HG03520 (cell line): ENCODE results near the gene DAPK2.
"Not testable (repeated sequence)": the region's sequence is repeated elsewhere in the genome, so short reads cannot be mapped to it uniquely, and the experiment has no call there.

Experiments used
- ATAC-seq: cut with Tn5 transposase; IDR thresholded peaks from one replicate; pipeline ENCODE4 v1.9.1; 2021; ENCODE audit warnings: mild to moderate bottlenecking, moderate library complexity; ENCODE audit not compliant: unreplicated experiment

DAPK2 gene

DNA sequence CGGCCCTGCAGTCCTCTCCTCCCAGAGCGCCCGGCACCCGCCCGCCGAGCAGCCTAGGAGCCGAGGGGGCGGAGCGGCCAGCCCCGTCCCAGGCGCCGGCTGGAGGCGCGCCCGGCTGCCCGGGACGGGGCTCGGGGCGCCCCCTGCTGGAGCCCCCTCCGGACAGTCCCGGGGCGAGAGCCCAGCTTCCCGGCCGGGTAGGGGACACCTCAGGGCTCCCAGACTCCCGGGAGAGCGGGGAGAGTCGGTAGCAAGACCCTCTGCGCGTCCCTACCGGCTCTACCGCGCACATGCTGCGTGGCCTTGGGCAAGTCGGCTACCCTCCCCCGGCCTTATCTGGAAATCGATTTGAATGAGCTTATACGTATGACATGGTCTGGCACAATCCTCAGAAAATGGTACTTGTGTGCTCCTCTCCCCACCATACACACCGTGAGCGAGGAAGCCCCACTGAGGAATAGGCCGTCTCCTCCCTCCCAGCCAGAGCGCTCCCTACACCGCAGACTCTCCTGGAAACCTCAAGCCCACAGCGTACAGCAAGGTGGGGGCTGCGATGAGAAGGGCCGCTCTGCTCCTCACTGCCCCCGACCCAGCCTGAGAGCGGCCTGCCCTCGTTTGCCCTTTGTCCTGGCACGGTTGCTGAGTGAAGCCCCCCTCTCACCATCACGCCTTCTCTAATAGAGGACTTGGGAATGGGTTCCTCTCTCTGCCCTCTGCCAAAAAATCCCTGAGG, at the start of gene DAPK2:
DAPK2 (minus strand) TSS at position 65 of the 733 bp plus-strand sequence. CDS start 6,224 bp downstream, outside the sequence.
- ATAC-seq = no peak

DNA sequence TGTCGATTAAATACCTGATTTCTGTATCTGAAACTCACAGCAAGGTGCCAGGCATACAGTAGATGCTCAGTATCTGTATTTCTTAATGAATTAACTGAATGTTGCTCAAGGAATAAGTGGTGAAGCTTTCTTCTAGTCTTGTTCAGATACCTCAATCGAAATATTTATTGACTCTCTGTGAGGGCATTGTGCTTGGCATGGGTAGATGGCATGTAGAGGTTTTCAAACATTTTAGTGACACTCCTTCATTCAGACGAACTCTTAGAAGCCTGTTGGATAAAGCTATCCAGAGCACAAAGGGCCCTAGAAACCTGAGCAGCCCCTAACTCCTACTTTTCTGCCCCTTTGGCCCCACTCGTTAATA, 49.1 kb upstream of the DAPK2 start:
- no peak for ATAC-seq

DNA sequence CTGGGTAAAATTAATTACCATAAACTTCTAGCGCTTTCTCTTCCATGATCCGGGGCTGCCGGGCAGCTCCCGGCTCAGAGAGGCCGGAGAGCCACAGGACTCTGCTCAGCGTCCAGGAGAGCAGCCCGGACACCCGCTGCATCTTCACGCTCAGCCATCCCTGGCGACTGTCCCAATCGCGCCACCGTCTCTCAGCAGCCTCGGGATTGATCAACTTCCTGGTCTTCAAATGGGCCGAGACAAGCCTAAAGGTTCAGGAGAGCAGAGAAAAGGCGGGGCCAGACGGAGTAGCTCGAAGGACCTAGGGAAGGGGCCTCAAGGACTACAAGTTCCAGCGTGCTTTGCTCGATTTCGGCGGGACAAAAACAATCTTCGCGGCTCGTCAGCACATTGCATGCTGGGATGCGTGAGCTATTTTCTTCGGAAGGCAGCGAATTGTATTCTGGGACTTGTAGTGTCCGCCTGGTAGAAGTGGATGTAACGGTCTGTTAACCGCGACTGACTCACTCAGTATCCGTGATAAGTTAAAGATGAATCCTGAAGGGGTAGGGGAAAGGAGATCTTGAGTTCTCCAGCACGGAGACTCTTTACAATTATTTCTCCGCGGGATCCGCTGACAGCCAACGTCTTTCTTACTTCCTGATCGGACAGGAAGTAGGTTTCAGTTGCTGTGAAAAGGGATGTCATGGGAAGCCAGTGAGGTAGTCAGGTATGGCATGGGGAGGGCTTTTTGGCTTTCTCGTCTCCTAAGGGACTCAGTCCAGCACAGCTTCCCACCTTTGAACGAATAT, 47.5 kb upstream of the DAPK2 start, which contains the start of gene CIAO2A:
CIAO2A (minus strand) TSS at position 212 of the 791 bp plus-strand sequence; CDS start at position 142, 70 bp downstream.
- peak; percentile 63 for ATAC-seq

DNA sequence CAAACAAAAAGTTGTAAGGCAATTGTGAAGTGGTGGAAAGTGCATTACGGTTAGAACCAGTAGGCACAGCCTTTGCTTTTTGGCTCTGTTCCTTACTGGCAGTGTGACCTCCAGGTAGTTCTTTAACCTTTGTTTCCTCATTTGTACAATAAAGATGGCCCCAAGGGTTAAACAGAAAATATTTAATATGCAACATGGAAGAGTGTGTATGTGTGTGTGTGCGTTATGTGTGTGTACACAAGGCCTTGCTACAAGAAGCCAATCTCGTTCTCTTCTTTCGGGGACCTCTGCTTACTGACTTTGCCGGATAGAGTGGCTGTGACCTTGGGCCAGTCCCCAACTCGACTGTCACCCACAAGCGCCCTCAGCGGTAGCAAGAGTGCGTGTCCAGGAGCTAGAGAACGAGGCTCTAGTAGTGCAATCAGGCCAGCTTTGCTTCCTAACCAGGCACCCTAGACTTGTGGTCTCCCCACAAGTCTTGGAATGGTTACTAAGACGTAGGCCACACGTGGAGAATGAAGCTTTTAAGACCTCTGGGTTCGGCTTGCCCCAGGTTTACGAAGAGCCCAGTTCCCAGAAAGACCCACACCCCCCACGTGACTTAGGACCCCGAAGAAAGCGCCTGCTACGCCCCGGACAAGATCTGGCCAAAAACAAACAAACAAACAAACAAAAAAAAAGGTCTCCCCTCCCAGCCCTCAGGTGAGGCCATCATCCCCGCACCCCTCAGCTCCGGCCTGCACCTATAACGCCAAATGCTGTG, 46.8 kb upstream of the DAPK2 start:
- peak; percentile 22 for ATAC-seq

DNA sequence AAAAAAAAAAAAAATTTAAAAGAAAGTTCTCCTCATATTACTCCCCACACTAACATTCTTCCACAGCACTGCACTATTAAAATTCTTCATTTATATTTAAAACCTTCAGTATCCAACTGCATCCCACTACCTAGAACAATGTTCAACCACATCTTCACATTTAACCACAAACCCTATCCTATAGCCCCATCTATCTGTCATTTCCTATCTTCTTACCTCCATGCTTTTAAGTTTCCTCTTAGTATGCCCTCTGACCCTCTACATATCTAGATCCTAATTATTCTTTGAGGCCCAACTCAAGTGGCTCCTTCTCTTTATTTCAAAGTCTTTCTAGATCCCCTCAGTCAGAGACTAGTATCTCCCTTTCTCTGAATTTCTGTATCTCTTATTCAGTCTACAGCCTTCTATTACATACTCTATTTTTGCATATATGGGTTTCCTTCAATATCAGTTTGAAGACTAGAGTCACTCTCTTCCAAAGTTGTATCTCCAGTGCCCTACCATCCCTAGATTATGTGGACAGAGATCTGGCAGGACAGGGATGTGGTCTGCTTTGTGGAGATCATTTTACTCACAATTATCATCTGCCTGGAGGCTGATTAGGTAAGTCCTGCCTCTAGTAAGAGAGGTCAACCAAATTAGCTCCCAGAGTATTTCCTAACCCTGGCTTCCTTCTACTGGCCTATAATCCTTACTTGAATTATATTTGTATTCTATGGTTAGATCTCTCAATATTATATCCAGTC, 46.0 kb upstream of the DAPK2 start:
- no peak for ATAC-seq

DNA sequence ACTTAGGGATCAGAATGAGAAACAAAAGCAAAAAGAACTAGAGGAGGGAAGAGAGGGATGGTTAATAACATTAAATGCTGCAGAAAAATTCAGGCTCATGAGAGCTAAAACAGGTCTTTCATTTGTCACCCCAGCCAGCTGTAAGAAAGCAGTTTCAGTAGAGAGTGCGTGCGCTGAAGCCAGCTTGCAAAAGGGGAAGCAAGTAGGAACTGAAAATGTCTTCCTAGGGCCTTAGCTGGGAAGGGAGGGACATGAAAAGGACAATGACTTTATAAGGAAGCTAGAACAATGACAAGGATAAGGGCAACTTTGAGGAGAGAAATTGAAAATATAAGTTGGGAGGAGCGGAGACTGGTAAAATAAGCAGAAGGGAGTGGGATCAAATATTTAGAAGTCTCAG, 44.2 kb upstream of the DAPK2 start:
- ATAC-seq = no peak

DNA sequence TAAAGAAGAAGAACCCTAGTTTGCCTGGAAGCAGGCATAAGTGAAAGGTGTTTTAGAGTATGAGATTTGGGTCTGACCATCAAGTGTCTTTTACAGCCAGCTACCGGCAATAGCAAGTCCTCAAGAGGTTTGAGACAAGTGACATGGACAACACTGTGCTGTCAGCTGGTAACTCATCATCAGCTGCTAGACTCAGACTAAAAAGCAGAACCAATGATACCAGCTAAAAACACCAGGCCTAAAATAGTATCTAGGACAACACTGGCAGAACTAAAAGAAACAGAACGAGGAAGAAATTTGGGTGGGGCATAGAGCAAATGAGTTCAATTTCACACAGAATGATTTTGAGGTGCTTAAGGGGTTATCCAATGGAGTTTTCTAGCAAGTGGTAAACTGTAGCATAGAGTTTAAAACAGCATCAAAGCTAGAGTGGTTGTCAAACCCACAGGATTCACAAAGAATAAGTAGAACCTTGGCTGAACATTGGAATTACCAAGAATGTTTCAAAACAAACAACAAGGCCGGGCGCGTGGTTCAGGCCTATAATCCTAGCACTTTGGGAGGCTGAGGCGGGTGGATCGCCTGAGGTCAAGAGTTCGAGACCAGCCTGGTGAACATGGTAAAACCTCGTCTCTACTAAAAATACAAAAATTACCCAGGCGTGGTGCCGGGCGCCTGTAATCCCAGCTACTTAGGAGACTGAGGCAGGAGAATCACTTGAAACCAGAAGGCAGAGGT, 43.4 kb upstream of the DAPK2 start:
- ATAC-seq = no peak

DNA sequence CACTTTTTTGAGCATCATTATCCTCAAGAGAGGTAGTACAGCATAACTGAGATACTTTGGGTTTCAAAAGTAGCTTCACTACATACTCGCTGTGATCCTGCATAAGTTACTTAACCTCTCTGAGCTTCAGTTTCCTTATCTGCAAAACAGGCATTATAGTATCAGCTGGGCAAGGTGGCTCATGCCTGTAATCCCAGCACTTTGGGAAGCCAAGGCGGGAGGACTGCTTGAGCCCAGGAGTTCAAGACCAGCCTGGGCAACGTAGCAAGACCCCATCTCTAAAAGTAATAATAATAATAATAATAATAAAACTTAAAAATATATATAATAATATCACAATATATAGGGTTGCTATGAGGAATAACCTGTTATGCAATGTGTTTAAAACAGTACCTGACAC, 36.5 kb upstream of the DAPK2 start:
- no peak for ATAC-seq

DNA sequence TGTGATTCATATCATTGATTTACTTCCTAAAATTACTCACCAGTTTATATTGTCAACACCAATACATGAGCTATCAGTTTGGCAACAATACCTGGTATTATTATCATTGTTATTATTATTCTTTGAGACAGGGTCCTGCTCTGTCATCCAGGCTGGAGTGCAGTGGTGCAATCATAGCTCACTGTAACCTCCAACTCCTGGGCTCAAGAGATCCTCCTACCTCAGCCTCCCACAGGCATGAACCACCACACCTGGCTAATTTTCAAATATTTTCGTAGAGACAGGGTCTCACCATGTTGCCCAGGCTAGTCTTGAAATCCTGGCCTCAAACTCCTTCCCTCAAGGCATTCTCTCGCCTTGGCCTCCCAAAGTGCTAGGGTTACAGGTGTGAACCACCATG, 27.2 kb upstream of the DAPK2 start:
- not testable (repeated sequence) for ATAC-seq

DNA sequence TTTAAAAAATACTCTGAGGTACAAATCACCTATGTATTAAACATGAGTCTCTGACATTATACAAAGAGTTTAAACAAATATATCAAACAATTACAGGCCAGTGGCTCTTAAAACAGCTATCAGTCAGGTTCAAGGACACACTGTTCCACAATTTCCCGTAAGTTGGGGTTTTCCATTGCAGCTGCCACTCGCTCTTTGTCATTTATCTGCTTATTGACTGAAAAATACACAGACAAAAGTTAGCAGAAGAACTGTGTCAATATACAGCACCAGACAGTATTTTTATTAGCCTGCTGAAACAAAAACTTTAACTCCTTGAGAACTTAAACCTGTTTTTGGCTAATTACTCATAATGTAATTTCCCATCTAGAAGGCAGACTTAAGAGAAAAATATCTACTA, 26.5 kb upstream of the DAPK2 start:
- ATAC-seq = no peak

DNA sequence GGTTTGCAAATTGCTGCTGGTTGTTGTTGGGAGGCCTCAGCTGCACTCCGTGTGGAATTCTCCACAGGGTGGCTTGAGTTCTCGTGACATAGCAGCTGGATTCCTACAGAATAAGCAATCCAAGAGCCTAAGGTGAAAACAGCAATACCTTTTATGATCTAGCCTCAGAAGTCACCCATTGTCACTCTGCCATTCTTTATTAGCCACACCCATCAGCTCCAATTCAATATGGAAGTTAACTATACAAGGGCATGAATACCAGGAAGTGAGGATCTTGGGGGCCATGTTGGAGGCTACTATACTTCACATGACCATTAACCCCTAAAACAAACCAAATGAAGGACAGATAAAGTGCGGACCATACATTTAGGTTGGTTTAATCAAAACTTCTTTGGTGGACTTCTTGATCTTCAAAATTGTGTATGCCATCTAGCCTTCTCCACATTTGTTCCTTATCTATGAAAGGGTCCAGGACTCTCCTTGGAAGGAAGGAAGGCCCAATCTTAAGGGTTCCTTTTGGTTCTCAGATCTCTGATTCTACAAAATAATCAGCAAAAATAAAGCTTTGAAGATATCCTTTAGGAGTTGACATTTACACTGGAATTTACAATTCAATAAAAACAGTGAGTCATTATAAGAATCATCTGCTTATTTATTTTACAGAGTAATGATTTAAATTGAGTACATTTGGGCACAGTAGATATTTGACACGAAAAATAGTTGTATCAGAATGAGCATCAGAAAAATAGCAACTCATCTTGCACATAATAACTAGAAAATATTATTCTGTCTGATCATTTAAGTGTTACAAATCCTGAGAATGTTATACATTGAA, 25.9 kb upstream of the DAPK2 start:
- no peak for ATAC-seq

DNA sequence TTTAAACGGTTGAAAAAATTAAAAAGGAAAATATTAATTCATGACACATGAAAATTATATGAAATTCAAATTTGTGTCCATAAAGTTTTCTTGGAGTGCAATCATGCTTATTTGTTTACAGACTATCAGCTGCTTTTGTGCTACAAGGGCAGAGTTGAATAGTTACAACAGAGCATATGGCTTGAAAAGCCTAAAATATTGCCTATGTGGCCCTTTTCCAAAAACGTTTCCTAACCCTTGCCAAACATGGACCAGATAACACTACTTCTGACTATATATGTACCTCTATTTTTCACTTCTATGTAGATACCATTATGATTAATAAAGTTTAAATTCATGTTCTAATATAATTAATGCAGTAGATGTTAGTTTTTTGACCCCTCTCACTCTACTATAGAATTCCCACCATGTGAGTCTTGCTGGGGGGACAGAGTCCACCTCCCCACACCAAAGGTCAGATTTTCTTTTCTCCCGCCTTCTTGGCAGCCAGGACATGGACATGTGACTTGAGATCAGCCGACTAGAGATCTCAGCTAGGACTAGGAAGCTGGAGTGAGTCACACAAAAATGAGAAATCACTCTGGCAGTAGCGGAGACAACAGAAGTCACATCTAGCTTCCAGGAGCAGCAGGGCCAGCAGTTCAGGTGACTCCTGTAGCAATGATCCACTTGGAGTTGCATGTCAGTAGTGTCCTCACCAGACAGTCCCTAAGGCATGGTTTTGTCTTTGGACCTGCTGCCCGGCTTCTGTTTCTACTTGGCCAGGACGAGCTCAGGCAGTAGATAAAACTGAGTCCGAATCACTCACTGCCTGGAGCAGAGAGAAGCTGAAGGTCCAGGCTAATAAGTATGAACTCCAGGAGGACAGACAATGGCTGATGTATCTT, 24.9 kb upstream of the DAPK2 start:
- ATAC-seq = no peak

DNA sequence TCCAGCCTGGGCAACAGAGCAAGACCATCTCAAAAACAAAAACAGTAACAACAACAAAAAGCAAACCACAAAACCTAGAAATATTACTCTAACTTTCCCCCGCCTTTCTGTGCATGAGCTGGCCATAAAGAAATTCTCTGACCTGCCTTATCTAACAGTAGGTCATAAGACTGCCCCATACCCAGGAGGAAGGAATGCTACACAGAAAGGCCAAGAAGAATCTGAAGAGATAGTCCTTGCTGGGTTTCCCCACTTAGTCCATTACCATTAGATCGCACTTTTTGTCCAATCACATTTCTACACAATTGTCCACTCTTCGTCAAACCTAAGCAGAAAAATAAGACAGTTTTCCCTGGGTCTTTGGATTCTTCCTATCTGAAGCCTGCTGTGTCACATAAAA, 23.8 kb upstream of the DAPK2 start:
- ATAC-seq = no peak

DNA sequence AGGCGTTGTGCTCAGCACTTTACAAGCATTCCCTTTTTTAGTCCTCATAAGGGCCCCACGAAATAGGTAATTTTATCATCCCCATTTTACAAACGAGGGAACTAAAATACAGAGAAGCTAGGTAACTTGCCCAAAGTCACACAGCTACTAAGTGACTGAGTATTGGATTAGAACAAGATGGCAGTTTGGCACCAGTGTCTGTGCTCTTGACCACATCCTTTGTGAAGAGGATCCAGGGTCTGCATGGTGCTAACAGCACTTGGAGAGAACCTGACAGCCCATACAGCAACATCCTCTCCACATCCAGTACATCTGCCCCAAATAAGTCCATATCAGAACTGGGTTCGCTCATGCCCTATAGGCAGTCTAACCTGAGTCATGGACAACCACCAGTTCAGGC, 21.8 kb upstream of the DAPK2 start:
- ATAC-seq = no peak

DNA sequence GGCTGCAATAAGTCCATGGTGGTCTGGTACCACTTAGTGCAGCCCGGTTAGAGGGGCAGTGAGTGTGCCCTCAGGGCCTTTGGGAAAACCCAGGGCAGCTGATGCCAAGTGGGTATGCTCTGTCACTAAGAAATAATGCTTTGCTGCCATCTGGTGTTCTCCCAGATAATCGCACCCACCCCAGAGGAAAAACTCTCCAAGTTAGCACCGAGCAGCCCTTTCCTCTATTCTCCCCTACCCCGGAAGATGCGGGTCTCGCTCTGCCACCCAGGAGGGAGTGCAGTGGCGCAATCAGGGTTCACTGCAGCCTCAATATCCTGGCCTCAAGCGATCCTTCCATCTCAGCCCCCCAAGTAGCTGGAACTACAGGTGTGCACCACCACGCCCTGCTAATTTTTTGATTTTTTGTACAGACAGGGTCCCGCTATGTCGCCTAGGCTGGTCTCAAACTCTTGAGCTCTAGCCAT, 21.3 kb upstream of the DAPK2 start:
- no peak for ATAC-seq

DNA sequence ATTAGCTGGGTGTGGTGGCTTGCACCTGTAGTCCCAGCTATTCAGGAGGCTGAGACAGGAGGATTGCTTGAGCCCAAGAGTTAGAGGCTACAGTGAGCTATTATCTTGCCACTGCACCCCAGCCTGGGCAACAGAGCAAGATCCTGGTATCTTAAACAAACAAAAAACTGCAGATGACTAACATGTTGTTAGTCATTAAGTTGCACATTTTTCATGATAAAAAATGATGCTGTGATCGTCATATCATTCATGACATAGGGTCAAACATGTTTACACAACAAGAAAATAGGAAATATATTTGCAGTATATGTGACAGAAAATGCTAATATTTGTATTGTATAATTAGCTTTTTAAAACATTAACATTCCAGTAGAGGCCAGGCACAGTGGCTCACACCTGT, 20.2 kb upstream of the DAPK2 start:
- no peak for ATAC-seq

DNA sequence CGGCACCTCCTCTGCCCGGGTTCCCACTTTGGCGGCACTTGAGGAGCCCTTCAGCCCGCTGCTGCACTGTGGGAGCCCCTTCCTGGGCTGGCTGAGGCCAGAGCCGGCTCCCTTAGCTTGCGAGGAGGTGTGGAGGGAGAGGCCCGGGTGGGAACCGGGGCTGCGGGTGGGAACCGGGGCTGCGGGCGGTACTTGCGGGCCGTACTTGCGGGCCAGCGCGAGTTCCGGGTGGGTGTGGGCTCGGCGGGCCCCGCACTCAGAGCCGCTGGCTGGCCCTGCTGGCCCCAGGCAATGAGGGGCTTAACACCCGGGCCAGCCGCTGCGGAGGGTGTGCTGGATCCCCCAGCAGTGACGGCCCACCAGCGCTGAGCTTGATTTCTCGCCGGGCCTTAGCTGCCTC, 14.4 kb upstream of the DAPK2 start:
- ATAC-seq = no peak

DNA sequence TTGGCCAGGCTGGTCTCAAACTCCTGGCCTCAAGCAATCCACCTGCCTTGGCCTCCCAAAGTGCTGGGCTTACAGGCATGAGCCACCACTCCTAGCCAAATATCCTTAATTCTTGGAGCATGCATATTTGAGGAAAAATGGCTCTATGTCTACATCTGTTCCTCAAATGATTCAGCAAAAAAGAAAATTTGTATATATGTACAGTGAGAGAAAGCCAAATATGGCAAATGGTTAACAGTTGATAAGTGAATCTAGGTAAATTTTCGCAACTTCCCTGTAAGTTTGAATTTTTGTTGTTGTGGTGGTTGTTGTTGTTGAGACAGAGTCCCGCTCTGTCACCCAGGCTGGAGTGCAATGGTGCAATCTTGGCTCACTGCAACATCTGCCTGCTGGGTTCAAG, 12.8 kb upstream of the DAPK2 start:
- ATAC-seq = not testable (repeated sequence)
